ENCODE data around the gene SLC17A2.

The SLC17A2 gene

DNA sequence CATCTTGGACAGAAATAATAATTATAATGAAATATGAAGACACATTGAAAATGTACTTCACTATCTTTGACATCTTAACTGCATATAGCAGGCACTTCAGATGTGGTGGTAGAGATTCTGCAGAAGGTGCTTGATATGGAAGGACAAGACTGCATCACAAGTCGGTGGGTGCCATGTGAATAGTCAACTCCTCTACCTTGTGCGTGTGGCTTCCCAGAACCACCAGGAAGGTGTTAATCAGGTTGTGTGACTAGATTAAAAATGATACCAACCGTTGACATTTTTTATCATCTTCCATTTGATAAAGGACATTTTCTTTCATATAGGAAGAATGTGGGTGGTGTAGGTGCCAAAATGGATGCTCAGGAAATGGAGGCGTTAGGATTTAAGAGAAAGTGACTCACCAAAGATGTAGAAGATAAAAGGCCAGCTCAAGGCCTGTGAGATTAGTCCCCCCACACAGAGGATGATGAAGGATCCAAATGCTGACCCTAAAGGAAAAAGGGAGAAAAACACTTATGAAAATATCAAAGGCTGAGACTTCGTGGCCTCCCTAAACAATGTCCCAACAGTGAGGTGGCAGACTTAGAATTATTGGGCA is 12.3 kb downstream of the SLC17A2 start:
- no peak for DNase-seq

DNA sequence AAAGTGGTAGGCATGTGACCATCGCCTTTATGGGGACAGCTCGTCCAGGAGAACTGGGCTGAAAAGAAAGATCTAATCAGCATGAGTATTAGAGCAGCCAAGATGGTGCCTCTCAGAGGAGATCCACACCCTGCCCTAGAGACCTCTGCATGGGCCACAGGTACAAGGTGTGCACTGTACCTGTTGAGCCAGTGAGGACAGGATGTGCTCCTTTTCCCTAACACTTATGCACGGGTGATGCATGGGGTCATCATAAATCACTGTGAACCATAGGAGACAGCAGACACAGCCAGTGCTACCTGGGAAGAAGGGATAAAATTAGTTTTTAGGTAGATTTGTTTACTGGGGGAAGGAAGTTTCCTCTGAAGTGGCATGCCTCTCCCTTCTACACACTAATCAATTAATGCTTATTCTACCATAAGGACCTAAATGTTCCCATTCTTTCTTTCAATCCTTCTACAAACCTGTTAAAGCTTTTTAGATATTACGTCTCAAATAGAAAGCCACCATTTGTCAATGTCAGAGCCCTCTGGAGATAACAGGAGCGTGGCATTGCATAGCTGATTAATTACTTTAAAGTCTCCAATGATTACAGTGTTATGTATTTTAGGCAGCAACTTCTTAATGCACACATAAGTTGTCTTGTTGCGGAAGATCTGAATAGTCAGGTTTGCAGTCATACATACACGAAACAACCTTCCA is 13.6 kb downstream of the SLC17A2 start:
- DNase-seq: no peak

DNA sequence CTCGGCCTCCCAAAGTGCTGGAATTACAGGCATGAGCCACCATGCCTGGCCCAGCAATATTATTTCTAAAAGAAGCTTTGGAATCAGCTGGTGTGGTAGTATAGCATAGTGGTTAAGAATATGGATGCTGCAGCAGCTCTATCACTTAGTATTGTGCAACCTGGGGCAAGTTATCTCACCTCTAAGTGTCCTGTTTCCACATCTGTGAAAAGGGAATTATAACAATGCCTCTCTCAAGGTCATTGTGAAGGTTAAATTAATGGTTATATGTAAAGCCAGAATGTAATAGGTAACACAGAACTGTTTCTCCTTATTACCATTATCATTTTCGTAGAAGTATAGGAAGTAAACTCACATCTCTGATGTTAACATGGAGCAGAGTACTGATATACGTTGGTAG is 14.2 kb downstream of the SLC17A2 start:
- DNase-seq: no peak

DNA sequence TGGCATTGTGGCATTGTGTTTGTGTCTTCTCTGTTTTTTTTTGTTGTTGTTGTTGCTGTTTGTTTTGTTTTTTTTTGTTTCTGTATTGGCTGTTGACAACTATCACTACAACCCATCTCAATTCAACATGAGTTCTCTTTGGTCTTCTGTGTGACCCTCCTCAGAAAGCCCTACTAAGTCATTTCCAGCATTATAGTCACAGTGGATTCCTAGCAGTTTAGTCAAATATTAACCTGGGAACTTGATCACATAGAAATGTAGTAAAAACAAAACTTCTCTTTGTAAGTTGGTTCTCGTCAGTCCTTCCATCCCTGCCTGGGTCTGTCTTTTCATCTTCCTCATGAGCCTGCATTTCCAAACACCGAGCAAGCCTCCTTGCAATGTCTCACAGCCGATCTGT is 16.8 kb downstream of the SLC17A2 start:
- DNase-seq: no peak

GRCh38 chr6:25911351-25911750 is 19.1 kb downstream of the SLC17A2 start:
- no peak for DNase-seq

GRCh38 chr6:25907475-25908014 is 22.9 kb downstream of the SLC17A2 start:
- no peak for DNase-seq

DNA sequence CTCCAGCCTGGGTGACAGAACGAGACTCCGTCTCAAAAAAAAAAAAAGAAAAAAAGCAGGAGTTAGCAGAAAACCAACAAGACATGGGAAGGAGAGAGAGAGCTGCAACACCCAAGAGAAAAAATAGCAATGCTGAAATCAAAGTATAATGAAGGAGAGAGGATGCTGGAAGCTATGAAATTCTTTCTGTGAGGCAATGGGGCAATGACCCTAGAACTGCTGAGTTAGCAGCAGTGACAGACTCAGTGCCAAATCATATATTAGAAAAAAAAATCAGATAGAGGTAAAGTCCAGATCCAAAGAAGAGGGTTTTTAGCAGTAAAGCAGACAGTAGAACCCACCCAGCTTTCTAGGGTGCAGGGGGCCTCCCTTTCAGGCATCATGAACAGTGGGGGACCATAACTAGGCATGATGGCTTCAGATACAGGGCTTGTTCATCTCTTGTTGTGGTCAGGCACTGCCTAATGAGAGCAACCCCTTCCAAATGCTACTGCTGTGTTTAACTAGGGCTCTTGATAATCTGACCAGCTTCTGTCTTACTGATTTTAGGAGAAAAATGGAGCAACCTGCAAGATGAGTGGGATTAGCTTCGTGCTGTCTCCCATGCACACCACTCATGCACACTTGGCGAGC is 26.9 kb downstream of the SLC17A2 start:
- DNase-seq: no peak

DNA sequence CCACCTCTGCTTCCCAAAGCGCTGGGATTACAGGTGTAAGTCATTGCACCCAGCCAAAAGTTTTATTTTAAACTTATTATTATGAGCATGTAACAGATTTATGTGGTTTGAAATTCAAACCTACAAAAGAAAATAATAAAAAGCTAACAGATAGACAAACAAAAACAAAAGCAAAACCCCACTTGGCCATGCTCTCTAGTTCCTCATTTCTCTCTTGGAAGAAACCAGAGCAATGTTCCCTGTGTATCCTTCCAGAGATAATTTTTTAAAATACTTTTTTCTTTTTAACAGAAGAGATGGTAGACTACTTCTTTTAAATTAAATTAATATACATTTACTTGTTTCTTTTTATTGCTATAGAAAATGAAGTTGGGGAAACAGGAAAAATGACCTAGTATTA is 28.4 kb downstream of the SLC17A2 start:
- DNase-seq: no peak

- no peak for DNase-seq
Measured at GRCh38 chr6:25900843-25901242, 29.6 kb downstream of the SLC17A2 start.

- DNase-seq: no peak
Measured at GRCh38 chr6:25899580-25900408, 30.7 kb downstream of the SLC17A2 start.

GRCh38 chr6:25899123-25899522 is 31.4 kb downstream of the SLC17A2 start:
- no peak for DNase-seq

DNA sequence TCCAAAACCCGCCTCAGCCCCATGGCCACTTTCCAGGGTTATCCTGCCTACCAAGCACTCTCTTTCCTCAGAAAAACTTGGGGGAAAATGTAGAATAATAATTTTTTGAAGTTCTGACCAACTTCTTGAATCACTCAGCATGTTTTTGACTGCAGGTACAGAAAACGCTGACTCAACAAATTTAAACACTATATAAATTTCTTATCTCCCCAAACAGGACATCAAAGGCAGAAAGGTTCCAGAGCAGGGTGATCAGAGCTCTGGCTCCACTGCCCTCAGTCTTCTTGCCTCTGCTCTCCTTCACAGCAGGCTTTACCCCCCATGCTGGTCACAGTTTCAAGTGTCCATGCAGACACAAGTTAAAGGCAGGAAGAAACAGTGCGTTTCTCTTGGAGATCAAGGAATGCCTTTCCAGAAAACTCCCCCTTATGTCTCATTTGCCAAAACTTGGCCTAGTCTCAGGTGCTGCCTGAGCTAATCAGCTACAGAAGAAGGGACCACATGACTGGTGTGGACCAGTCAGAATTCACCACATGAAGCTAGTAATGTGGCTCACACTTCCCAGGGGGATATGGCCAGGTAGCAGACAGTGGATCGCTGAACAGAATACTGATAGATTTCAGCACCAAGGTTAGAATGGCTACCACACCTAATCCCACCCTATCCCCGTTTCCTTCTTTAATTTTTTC is 32.1 kb downstream of the SLC17A2 start:
- DNase-seq: no peak

DNA sequence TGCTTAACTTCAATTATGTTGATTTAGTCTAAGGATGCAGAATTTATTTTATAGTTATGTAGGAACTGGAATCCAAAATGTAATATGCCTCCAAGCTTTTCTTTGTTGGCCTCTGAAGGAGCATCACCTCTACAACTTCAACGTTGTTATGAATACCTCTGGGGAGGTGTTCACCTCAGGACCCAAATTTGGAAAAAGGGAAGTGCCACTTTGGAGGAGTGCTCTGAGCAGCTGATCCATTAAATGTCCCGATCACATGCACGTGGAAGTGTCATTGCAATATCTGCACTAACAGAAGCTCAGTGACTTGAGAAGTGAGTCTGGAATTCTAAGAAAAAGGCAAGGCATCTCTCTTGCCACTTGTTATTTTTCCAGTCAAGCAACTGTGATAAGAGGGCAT is 34.2 kb downstream of the SLC17A2 start:
- DNase-seq: no peak

- no peak for DNase-seq
Measured at GRCh38 chr6:25895771-25896170, 34.7 kb downstream of the SLC17A2 start.

DNA sequence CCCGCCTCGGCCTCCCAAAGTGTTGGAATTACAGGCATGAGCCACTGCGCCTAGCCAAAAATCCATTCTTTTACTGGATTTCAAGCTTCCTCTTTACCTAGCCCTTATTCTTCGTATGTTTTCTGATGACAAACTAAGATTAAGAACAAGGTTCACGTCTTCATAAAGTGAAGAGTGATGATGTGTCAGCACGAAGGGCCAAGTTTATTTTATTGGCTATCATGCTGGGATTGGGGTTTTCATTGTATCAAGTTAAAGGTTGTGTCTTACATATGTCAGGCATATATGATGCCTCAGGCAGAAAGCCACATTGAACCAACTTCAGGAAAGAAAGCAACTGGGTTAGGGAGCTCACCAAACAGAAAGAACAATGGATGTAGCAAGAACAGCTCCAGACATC is 36.7 kb downstream of the SLC17A2 start:
- no peak for DNase-seq

DNA sequence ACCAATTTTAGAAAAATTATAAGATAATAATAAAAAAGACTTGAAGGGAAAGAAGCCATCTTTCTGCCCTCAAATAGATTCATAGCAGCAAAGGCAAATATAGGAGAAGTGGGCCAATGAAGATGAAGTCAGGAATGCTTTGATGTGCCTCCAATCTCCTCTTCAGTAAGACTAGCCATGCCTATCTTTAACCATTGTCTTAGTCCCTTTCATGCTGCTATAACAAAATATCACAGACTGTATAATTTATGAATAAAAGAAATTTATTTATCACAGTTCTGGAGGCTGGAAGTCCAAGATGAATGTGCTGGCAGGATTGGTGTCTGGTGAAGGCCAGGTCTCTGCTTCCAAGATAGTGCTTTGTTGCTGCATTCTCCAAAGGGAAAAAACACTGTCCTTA is 37.6 kb downstream of the SLC17A2 start:
- no peak for DNase-seq

DNA sequence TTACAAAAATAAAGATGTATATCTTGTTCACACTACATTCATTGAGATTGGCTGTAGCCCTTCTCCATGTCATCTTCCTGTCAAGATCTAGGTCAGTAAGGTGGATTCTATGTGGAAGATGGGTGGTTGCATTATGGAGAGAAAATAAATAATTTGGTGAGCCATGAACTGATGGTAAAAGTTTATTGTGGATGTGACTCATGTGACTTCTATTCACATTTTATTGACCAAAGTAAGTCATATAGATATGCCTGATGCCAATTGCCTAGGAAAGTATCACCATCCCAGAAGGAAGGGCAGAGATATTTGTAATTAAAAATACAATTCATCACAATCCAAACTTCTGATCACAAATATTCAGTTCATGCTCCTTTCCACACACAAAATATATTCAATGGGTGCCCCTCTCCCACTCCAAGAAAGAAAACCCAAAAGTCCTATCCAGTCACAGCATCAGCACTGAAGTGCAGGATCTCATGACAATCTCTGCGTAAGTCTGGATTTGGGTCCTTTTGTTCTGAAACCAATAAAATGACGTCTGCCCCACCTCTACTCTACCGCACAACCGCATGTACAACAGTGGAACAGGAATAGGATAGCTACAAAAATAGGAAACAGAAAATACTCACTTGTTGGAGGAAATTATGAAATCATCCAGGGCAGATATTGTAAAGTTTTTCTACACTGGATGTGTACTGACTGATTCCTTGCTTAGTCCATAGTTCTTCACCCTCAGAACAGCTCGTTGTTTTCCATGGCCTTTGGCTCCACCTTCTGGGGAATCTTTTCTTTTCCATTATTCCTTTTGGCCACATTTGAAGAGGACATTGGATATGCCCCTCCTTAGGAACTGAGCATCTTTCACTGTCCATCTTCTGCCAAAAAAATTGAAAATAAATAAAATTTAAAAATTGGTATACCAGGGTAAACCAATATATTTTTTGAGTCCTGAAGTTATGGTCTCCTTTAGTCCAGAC is 40.3 kb downstream of the SLC17A2 start:
- no peak for DNase-seq

- no peak for DNase-seq
Measured at GRCh38 chr6:25888626-25889025, 41.9 kb downstream of the SLC17A2 start.

DNA sequence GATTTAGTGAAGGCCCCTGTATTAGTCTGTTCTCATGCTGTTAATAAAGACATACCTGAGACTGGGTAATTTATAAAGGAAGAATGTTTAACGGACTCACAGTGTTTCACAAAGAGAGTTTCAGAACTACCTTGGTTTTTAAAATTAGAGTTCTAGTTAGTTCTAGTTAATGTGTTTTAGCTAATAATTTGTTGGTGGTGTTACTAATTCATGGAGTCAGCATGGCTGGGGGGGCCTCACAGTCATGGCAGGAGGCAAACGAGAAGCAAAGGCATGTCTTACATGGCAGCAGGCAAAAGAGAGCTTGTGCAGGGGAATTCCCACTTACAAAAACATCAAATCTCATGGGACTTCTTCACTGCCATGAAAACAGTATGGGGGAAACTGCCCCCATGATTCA is 44.4 kb downstream of the SLC17A2 start:
- DNase-seq: no peak

DNA sequence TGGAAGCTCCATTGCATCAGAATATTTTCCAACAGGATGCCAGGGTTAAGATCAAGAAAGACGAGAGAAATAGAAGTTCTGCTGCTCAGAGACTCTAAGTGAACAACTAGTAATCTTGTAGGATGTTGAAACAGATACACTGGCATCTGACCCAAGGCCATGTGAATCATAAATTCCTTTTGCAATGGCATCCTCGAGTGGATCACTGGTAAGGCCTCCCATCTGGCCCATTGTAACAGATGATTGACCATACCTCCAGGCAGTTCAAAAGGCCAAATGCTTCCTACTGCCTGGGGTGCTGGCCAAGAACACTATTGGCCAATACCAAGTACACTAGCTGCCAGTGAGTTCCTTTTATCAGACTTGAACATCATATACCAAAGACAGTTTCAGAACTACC is 46.5 kb downstream of the SLC17A2 start:
- DNase-seq: no peak

DNA sequence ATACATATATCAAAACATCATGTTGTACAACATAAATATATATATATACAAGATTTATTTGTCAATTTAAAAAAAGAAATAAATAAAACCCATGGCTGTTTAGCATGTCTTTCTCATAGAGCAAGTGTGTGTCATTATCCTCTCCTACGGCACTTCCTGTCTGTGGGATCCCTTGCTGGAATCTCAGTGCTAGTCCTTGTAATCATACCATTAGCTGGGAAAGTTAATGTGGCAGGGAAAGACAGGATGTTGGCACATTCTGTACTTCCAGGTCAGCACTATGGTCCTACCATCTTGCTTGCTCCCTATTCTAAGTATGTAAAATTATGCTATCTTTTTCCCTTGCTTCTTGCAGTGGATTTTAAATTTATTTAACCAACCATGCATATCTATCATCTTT is 47.0 kb downstream of the SLC17A2 start:
- no peak for DNase-seq
